Fibroblast of the aortic adventitia (primary cell): ENCODE data around the gene RNF7. TPM values are rescaled to one million over a fixed set of nuclear protein-coding genes. Genes with fewer than 3 reads are reported as not detected.

Source experiments
- DNase-seq: peaks from one replicate; pipeline ENCODE4 v3.0.0-alpha.2; 2010; ENCODE audit warnings: low read depth
- H3K4me3 ChIP-seq: 2 replicates; pipeline ENCODE4 v1.5.1; 2011; ENCODE audit warnings: low read depth, mild to moderate bottlenecking, control low read depth, low read length, moderate library complexity
- total RNA-seq: library from RNA; depleted of rRNA; stranded (reverse); fragments of >200 nt; gene quantifications from 2 replicates; pipeline ENCODE4 v1.2.3, GENCODE V29; 2012; ENCODE audit warnings: low replicate concordance
- TF ChIP-seq, protein P1 (sequence below): IDR thresholded peaks from 2 replicates; pipeline ENCODE4 v1.5.1; 2011; ENCODE audit warnings: mild to moderate bottlenecking, low read length, control low read depth, inconsistent platforms; ENCODE audit not compliant: insufficient read depth

Gene RNF7
- total RNA-seq, 1 donor = 64.7 TPM

DNA sequence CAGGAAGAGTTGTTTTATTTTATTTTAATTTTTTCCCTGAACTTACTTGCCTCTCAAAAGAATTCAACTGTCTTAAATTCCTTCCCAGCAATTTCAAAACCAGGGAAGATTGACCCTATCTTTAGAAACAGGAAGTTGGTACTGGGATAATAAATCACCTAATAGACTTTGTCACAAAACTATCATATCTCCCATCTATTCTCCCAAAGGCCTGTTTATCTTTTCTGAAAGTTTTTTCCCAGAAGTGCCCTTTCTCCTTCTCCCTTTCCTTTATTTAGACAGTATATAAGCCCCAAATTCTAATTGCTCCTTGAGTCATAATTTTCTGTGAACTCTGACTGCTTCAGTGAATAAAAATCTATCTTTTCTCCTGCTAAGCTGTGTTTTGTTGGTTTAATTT, 2.9 kb upstream of the RNF7 start:
- H3K4me3 ChIP-seq = no peak overlapping the region
- TF ChIP-seq, protein P1, sequence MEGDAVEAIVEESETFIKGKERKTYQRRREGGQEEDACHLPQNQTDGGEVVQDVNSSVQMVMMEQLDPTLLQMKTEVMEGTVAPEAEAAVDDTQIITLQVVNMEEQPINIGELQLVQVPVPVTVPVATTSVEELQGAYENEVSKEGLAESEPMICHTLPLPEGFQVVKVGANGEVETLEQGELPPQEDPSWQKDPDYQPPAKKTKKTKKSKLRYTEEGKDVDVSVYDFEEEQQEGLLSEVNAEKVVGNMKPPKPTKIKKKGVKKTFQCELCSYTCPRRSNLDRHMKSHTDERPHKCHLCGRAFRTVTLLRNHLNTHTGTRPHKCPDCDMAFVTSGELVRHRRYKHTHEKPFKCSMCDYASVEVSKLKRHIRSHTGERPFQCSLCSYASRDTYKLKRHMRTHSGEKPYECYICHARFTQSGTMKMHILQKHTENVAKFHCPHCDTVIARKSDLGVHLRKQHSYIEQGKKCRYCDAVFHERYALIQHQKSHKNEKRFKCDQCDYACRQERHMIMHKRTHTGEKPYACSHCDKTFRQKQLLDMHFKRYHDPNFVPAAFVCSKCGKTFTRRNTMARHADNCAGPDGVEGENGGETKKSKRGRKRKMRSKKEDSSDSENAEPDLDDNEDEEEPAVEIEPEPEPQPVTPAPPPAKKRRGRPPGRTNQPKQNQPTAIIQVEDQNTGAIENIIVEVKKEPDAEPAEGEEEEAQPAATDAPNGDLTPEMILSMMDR = no peak
- DNase-seq = no peak

DNA sequence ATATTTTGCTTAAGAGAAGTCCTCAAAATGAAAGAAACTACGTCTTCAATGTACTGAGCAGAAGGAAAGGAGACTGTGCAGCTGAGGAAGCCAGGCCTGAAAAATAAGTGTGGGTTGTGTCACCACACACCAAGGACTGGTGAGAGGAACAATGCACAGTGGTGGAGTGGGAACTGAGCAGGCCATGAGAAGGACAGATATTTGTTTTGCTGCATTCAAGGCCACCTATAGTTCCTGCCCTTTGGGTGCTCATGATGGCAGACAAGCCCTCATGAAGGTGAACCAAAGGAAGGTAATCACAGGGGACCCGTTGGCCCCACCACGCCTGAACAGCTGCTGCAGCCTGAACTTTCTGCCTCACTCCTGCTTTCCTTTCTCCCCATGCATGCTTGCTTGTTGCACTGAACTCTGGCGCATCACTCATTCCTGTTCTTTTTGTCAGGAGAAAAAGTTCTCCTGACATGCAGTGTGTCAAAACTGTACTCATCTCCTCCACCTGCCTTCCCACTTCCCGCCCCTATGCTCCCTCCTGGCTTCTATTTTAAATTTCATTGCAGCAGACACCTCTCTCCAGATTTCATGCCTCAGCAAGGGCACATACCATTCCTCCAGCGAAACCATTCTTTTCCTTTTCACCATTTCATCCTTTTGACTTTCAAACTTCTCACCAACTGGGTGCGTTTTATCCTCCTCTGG, 2.2 kb upstream of the RNF7 start:
- TF ChIP-seq, protein P1 = no peak
- no peak overlapping the region for H3K4me3 ChIP-seq

DNA sequence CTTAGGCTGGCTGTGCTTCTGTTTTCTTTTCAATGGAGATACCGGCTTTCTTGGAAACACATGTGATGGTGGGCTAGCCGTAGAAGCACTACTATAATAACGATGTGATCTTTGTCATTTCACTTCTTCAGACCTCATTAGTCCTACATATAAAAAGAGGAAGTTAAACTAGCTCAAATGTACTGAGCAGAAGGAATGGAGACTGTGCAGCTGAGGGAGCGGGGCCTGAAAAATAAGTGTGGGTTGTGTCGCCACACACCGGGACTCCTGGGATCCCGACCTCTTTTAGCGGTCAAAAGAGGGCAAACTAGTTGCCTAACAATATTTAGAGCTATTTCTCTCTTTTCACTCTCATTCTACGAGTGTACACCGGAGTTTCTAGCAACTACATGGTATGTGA, 1.0 kb upstream of the RNF7 start:
- no peak for DNase-seq
- TF ChIP-seq, protein P1 = no peak
- H3K4me3 ChIP-seq = no peak overlapping the region

More for the DNA sequence above, 2.2 kb upstream of the RNF7 start:
- no peak for DNase-seq

DNA sequence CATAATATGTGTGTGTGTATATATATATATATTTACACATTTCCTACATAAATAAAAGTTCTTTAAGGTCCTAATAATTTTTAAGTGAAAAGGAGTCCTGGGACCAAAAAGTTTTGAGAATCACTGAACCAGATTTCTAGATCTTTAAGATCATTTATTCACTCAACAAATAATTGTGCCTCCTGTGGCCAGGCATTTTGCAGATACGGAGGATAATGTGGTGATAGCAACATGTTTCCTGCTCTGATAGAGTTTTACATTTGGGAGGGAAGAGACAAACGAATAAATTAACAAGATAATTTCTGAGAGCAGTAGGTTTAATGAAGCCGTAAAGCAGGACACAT, 448 bp upstream of the RNF7 start:
- TF ChIP-seq, protein P1 = no peak
- no peak for DNase-seq
- peak overlapping the region; percentile 52 for H3K4me3 ChIP-seq

DNA sequence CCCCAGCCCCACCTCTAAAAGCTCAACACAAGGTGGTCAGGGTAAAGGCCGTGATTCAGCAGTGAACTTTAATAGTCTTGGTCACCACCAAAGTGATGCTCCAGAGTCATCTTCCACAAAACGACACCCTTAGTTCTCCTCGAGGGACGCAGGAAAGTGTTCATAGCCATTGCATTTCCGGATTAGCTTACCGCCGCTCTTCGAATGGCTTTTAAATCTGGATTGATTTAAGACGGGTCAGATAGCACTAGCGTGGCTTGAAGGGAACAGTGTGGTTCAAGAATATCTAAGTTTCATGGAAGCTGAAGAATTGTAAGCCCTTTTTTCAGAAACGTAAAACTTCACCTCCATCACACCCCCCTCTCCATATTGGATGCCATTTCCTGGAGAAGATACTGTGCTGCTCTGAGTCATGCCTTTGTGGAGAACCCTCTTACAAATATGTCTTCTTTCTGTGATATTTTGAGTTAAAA, 829 bp downstream of the RNF7 start:
- DNase-seq = peak; percentile 59
- peak overlapping the region; percentile 98 for H3K4me3 ChIP-seq
- TF ChIP-seq, protein P1 = no peak

DNA sequence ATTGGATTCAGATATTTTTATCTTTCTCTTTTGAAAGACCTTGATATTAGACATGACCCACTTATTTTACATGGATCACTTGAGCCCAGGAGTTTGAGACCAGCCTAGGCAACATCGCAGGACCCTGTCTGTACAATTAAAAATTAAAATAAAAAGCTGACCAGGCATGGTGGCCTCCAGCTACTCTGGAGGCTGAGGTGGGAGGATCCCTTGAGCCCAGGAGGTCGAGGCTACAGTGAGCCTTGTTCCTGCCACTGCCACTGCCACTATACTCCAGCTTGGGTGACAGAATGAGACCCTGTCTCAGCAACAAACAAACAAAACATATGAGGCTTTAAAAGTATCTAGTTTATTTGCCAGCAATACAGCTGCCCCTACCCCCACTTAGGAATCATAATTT, 1.6 kb downstream of the RNF7 start:
- peak overlapping the region; percentile 98 for H3K4me3 ChIP-seq
- TF ChIP-seq, protein P1 = no peak
- no peak for DNase-seq

DNA sequence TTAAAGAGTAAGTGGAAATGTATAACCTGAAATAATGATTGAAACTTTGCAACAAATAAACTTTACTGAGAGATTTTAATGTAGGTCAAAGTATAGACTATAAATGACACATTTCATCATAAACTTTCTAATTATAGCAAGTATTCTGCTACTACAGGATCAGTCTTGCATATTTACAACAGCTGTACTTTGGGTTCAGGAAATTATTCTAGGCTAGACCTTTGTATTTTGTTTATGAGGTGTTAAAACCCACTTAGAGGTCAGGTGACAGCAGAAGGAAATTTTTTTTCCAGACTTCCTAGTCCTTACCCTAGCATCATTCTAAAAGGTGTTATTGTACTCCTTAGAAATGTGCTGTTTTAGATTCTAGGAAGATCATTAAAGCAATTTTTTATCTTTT, 2.3 kb downstream of the RNF7 start:
- no peak for DNase-seq
- peak overlapping the region; percentile 36 for H3K4me3 ChIP-seq
- TF ChIP-seq, protein P1 = no peak
